ENCODE measurements around the gene LCP1. TPM values are rescaled to one million over a fixed set of nuclear protein-coding genes. Genes with fewer than 3 reads are reported as not detected.
A peak's percentile ranks its signal among the peaks of the same experiment; 100 is the strongest.

Gene LCP1
- total RNA-seq, 1 donor from 2014 or later = 371 TPM

DNA sequence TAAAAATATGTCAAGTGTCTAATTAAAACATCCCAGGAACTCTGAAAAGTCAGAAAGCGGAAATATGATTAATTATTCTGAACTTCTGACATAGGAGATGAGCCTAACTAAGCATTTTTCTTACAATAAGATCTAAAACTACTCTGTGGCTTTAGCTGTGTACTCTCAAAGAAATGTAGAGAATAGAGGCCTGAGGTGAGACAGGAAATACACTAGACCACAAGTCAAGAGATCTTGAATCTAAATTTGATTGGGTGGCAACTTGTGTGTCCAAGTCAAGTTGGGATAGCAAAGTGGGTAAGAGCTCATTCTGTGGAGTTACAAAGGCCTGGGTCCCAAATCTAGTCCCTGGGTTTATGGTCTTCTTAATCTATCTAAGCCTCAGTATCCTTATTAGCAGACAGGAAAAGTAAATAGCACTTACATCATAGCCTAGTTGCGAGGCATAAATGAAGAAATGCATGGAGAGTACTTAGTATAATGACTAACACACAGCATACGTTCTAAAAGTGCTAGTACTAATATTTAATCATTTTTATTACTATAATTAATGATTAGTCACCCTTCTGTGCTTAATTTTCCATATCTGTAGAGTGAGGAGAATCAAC is 20.3 kb upstream of the LCP1 start:
- no peak for DNase-seq
- Histone ChIP-seq H3K27me3 (ENCODE audit: low read depth) (no peaks in the 10 kb centered on the region), H3K27ac (no peak overlapping the region), H3K4me1 (peaks cover 9% of the 10 kb centered on the region), H3K4me3 (no peak overlapping the region), H3K36me3 (no peaks in the 10 kb centered on the region), H3K9me3 (no peaks in the 10 kb centered on the region)
- intact Hi-C loops (cut with DNase I) = no loop called here
- TF ChIP-seq, protein P1, sequence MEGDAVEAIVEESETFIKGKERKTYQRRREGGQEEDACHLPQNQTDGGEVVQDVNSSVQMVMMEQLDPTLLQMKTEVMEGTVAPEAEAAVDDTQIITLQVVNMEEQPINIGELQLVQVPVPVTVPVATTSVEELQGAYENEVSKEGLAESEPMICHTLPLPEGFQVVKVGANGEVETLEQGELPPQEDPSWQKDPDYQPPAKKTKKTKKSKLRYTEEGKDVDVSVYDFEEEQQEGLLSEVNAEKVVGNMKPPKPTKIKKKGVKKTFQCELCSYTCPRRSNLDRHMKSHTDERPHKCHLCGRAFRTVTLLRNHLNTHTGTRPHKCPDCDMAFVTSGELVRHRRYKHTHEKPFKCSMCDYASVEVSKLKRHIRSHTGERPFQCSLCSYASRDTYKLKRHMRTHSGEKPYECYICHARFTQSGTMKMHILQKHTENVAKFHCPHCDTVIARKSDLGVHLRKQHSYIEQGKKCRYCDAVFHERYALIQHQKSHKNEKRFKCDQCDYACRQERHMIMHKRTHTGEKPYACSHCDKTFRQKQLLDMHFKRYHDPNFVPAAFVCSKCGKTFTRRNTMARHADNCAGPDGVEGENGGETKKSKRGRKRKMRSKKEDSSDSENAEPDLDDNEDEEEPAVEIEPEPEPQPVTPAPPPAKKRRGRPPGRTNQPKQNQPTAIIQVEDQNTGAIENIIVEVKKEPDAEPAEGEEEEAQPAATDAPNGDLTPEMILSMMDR (IDR thresholded peaks at IDR 0.05) = no peak
- peak in 1 of 2 donors; percentile 54 for ATAC-seq

DNA sequence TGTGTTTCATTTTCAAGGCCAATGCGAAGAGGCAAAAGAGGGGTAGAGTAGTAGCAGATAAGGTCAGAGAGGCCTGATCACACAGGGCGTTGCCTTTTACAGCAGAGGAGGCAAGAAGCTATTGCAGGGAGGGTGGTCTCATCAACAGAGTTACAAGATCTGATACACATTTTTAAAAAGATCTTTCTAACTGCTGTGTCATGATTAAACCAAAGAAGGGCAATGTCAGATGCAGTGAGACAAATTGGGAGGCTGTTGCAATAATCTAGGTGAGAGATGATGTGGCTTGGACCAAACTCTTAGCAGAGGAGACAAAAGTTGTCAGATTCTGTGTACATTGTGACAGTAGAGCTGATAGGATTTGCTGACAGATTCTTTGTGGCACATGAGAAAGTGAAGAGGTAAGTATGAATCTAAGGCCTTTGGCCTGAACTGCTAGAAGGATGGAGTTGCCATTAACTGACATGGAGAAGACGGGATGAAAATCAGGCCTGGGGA is 16.8 kb upstream of the LCP1 start:
- intact Hi-C loops (cut with DNase I) = no loop called here
- Histone ChIP-seq H3K36me3 (no peaks in the 10 kb centered on the region), H3K27ac (no peak overlapping the region), H3K4me3 (no peak overlapping the region), H3K9me3 (no peaks in the 10 kb centered on the region), H3K4me1 (peaks cover 9% of the 10 kb centered on the region), H3K27me3 (ENCODE audit: low read depth) (no peaks in the 10 kb centered on the region)
- TF ChIP-seq, protein P1 (IDR thresholded peaks at IDR 0.05) = no peak
- DNase-seq (no peak), ATAC-seq (no peak)

DNA sequence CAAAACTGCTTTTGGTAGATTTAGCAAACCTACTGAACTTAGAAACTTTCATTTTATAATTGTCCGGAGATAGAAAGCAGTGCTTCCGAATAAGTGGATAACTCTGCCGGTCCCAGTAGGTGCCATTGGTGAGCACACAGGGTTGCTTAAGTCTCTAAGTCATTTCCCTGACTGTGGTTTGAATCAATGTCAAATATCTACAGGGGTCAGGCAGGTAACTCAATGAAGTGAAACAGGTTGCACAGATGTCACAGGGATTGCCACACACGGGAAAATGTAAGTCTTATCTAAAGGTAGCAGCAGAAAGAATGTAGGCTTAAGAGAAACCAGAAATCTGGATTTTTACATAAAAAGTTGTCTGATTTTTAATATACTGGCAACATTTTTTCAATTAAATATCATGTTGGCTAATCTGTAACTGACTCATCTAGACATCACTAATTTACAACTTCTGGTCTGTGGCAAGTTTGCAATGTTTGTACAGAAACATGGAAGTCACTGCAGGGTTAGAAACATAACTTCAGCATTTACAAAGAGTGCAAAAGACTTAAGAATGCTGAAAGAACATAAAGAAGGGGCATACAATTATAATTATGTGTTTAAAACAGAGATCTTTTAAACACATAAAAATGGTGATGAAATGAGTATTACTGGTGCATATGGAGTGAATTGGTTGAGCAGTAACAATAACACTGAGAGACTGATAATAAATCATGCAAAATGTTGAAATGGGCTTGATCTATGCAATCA is 15.5 kb upstream of the LCP1 start:
- Histone ChIP-seq H3K27me3 (ENCODE audit: low read depth) (no peaks in the 10 kb centered on the region), H3K9me3 (no peaks in the 10 kb centered on the region), H3K4me3 (no peak overlapping the region), H3K4me1 (peaks cover 3% of the 10 kb centered on the region), H3K27ac (no peak overlapping the region), H3K36me3 (no peaks in the 10 kb centered on the region)
- ATAC-seq (no peak), DNase-seq (no peak)
- intact Hi-C loops (cut with DNase I) = no loop called here
- TF ChIP-seq, protein P1 (IDR thresholded peaks at IDR 0.05) = no peak

DNA sequence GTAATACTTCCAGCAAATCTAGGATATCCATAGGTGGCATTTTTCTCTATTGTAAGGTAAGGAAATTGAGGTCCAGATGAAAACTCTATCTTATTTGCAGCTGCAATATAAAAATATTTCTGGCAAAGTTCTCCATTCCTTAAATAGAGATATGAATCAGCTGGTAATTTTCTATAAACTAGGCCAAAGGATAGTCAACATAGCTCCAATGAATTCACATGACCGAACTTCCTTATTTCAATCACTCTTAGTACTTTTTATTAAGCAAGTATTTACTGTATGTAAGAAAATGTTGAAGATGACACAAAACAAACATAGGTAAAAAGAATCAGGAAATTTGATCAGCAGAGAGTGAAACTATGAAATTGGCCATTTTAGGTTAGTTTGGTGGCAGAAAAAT is 13.0 kb upstream of the LCP1 start:
- Histone ChIP-seq H3K27ac (peak overlapping the region; percentile 42), H3K4me1 (no peaks in the 10 kb centered on the region), H3K27me3 (ENCODE audit: low read depth) (no peaks in the 10 kb centered on the region), H3K36me3 (no peaks in the 10 kb centered on the region), H3K9me3 (no peaks in the 10 kb centered on the region), H3K4me3 (no peak overlapping the region)
- intact Hi-C loops (cut with DNase I) = no loop called here
- TF ChIP-seq, protein P1 (IDR thresholded peaks at IDR 0.05) = no peak
- ATAC-seq (no peak), DNase-seq (no peak)

DNA sequence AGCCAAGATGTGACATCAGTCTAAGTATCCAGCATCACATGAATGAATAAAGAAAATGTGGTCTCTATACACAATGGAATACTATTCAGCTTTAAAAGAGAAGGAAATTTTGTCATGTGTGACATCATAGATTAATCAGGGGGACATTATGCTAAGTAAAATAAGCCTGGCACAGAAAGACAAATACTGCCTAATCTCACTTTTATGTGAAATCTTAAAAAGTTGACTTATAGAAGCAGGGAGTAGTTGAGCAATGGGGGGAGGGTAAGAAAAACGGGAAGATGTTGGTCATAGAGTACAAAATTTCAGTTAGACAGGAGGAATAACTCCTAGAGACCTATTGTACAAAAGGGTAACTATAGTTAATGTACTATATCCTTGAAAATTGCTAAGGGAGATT is 10.4 kb upstream of the LCP1 start:
- DNase-seq = no peak
- H3K27me3 ChIP-seq (ENCODE audit: low read depth) = no peaks in the 10 kb centered on the region
- intact Hi-C loops (cut with DNase I) = no loop called here
- H3K4me3 ChIP-seq = no peak overlapping the region
- no peaks in the 10 kb centered on the region for H3K36me3 ChIP-seq
- H3K27ac ChIP-seq = no peak overlapping the region
- no peaks in the 10 kb centered on the region for H3K4me1 ChIP-seq
- TF ChIP-seq, protein P1 (IDR thresholded peaks at IDR 0.05) = no peak
- no peaks in the 10 kb centered on the region for H3K9me3 ChIP-seq
- ATAC-seq = no peak

Measured in lower lobe of right lung (tissue), 2 donors.